Measurements from ENCODE around the gene DDIT3.

- TF ChIP-seq CTCF (IDR thresholded peaks at IDR 0.05; ENCODE audit: control extremely low read depth in 1 of 3, insufficient read depth in 1 of 3, low read depth in 1 of 3, low read length in 3 of 3) (0 out of 4 replicates have a peak, but pooled peaks of 1 of the 3 experiments have one; percentile 4), EP300 (IDR thresholded peaks at IDR 0.05; ENCODE audit: borderline replicate concordance in 1 of 2, low read depth in 2 of 2, low read length in 2 of 2) (no peak), POLR2A (IDR thresholded peaks at IDR 0.05; ENCODE audit: control extremely low read depth in 1 of 2, low read depth in 2 of 2, low read length in 2 of 2) (no peak), NRF1 (IDR thresholded peaks at IDR 0.05; ENCODE audit: low read depth, low read length) (no peak; the same call in 1 of the 2 replicates), POU5F1 (IDR thresholded peaks at IDR 0.05; ENCODE audit: low read depth, low read length) (no peak), JUN (IDR thresholded peaks at IDR 0.05; ENCODE audit: low read depth, low read length) (no peak)
These were observed 44.8 kb downstream of the DDIT3 start for GRCh38 chr12:57475271-57476161.

Data from H1 (cell line).